Muscle of leg (tissue), 11 donors: Measurements from ENCODE around the gene ASAP2. TPM values are rescaled to one million over a fixed set of nuclear protein-coding genes. Genes with fewer than 3 reads are reported as not detected.

Source experiments
- DNase-seq: peaks from one replicate; pipeline ENCODE4 v3.0.0; 2013
- H3K27ac ChIP-seq: one replicate; pipeline ENCODE4 v1.5.1; 2013; ENCODE audit warnings: mild to moderate bottlenecking, low read length, control low read depth
- H3K27me3 ChIP-seq: one replicate; pipeline ENCODE4 v1.6.1; 2013; ENCODE audit warnings: low read length; ENCODE audit not compliant: control insufficient read depth, insufficient read depth
- H3K36me3 ChIP-seq: one replicate; pipeline ENCODE4 v1.6.1; 2013; ENCODE audit warnings: low read length; ENCODE audit not compliant: control insufficient read depth, insufficient read depth
- H3K4me1 ChIP-seq: one replicate; pipeline ENCODE4 v1.6.1; 2013; ENCODE audit warnings: low read length; ENCODE audit not compliant: control insufficient read depth, insufficient read depth
- H3K4me3 ChIP-seq: one replicate; pipeline ENCODE4 v1.5.1; 2013; ENCODE audit warnings: low read length, control low read depth
- H3K9me3 ChIP-seq: replicated peaks from 2 replicates; pipeline ENCODE4 v1.6.1; 2013; ENCODE audit warnings: low read depth, low read length; ENCODE audit not compliant: control insufficient read depth
- WGBS: methylation state at CpG from one replicate; pipeline ENCODE4 v1.1.5; 2013; ENCODE audit warnings: missing lambda C conversion rate; ENCODE audit not compliant: insufficient coverage; 5-methylcytosine and 5-hydroxymethylcytosine counted together
- polyA plus RNA-seq, 8 donors: library from polyadenylated mRNA; unstranded; fragments of 120-200 nt; gene quantifications; one replicate each; pipeline versions ENCODE4 v1.2.1 to v1.2.3, GENCODE V29; 2013; ENCODE audit warnings: inconsistent platforms in 1 of 8, low replicate concordance in 1 of 8; ENCODE audit not compliant: insufficient read length in 8 of 8, insufficient read depth in 1 of 8
- total RNA-seq: library from RNA; stranded (reverse); fragments of 120-200 nt; gene quantifications from one replicate; pipeline ENCODE4 v1.2.4, GENCODE V29; 2013

The ASAP2 gene
- total and polyA plus RNA-seq, 9 donors = 12.1 to 30.8 (median 19.4) TPM

GRCh38 chr2:9230051-9230802 is 23.6 kb downstream of the ASAP2 start:
- 41% methylated on average over 9 of the region's 9 CpGs for WGBS
- Histone ChIP-seq H3K9me3 (no peaks in the 10 kb centered on the region), H3K4me3 (no peak overlapping the region), H3K27me3 (no peaks in the 10 kb centered on the region), H3K27ac (peak overlapping the region; percentile 62), H3K36me3 (no peaks in the 10 kb centered on the region), H3K4me1 (peaks cover 66% of the 10 kb centered on the region)
- peak; percentile 81 for DNase-seq

- H3K27me3 ChIP-seq = no peaks in the 10 kb centered on the region
- H3K4me1 ChIP-seq = peaks cover 68% of the 10 kb centered on the region
- DNase-seq = peak; percentile 42
- WGBS = no CpG with 5 or more reads among the region's 4 CpGs
- no peaks in the 10 kb centered on the region for H3K36me3 ChIP-seq
- H3K4me3 ChIP-seq = no peak overlapping the region
- peak overlapping the region; percentile 62 for H3K27ac ChIP-seq
- H3K9me3 ChIP-seq = no peaks in the 10 kb centered on the region
Observed at GRCh38 chr2:9230881-9231280, 24.3 kb downstream of the ASAP2 start.

- Histone ChIP-seq H3K9me3 (no peaks in the 10 kb centered on the region), H3K27ac (no peak overlapping the region), H3K36me3 (no peaks in the 10 kb centered on the region), H3K4me1 (peaks cover 68% of the 10 kb centered on the region), H3K27me3 (no peaks in the 10 kb centered on the region), H3K4me3 (no peak overlapping the region)
- no peak for DNase-seq
- WGBS = 89% methylated on average over 14 of the region's 14 CpGs
Observed at GRCh38 chr2:9231291-9232165, 24.9 kb downstream of the ASAP2 start.

- Histone ChIP-seq H3K4me1 (peaks cover 67% of the 10 kb centered on the region), H3K27me3 (no peaks in the 10 kb centered on the region), H3K4me3 (no peak overlapping the region), H3K9me3 (no peaks in the 10 kb centered on the region), H3K36me3 (no peaks in the 10 kb centered on the region), H3K27ac (no peak overlapping the region)
- no peak for DNase-seq
- 88% methylated on average over 6 of the region's 7 CpGs for WGBS
Observed at GRCh38 chr2:9232166-9232479, 25.5 kb downstream of the ASAP2 start.

- no peak for DNase-seq
- Histone ChIP-seq H3K4me3 (no peak overlapping the region), H3K36me3 (peaks cover 2% of the 10 kb centered on the region), H3K27ac (peak overlapping the region; percentile 17), H3K4me1 (peaks cover 74% of the 10 kb centered on the region), H3K9me3 (no peaks in the 10 kb centered on the region), H3K27me3 (no peaks in the 10 kb centered on the region)
- 77% methylated on average over 5 of the region's 7 CpGs for WGBS
Observed at GRCh38 chr2:9232886-9233285, 26.3 kb downstream of the ASAP2 start.

GRCh38 chr2:9234680-9235146 is 28.1 kb downstream of the ASAP2 start:
- peaks cover 2% of the 10 kb centered on the region for H3K36me3 ChIP-seq
- no peak overlapping the region for H3K4me3 ChIP-seq
- H3K27me3 ChIP-seq = no peaks in the 10 kb centered on the region
- no peak for DNase-seq
- H3K4me1 ChIP-seq = peaks cover 75% of the 10 kb centered on the region
- H3K27ac ChIP-seq = peak overlapping the region; percentile 81
- WGBS = 79% methylated on average over 6 of the region's 9 CpGs
- no peaks in the 10 kb centered on the region for H3K9me3 ChIP-seq

- Histone ChIP-seq H3K4me1 (peaks cover 69% of the 10 kb centered on the region), H3K9me3 (no peaks in the 10 kb centered on the region), H3K27me3 (no peaks in the 10 kb centered on the region), H3K4me3 (no peak overlapping the region), H3K27ac (peak overlapping the region; percentile 81), H3K36me3 (peaks cover 2% of the 10 kb centered on the region)
- 35% methylated on average over 13 of the region's 16 CpGs for WGBS
- peak; percentile 84 for DNase-seq
Observed at GRCh38 chr2:9235147-9236044, 28.8 kb downstream of the ASAP2 start.

GRCh38 chr2:9236045-9236344 is 29.4 kb downstream of the ASAP2 start:
- H3K4me1 ChIP-seq = peaks cover 63% of the 10 kb centered on the region
- peak overlapping the region; percentile 81 for H3K27ac ChIP-seq
- H3K4me3 ChIP-seq = no peak overlapping the region
- 79% methylated on average over 3 of the region's 7 CpGs for WGBS
- no peak for DNase-seq
- peaks cover 2% of the 10 kb centered on the region for H3K36me3 ChIP-seq
- H3K9me3 ChIP-seq = no peaks in the 10 kb centered on the region
- H3K27me3 ChIP-seq = no peaks in the 10 kb centered on the region

GRCh38 chr2:9236867-9237266 is 30.3 kb downstream of the ASAP2 start:
- peaks cover 54% of the 10 kb centered on the region for H3K4me1 ChIP-seq
- WGBS = 51% methylated on average over 6 of the region's 6 CpGs

GRCh38 chr2:9237831-9238230 is 31.2 kb downstream of the ASAP2 start:
- H3K9me3 ChIP-seq = no peaks in the 10 kb centered on the region
- WGBS = 80% methylated on average over 1 of the region's 5 CpGs
- H3K36me3 ChIP-seq = peaks cover 2% of the 10 kb centered on the region
- H3K4me3 ChIP-seq = no peak overlapping the region
- H3K4me1 ChIP-seq = peaks cover 45% of the 10 kb centered on the region
- no peaks in the 10 kb centered on the region for H3K27me3 ChIP-seq
- DNase-seq = no peak
- no peak overlapping the region for H3K27ac ChIP-seq

More at GRCh38 chr2:9236867-9237266, 30.3 kb downstream of the ASAP2 start:
- peak overlapping the region; percentile 86 for H3K27ac ChIP-seq
- peak; percentile 73 for DNase-seq
- no peak overlapping the region for H3K4me3 ChIP-seq
- H3K9me3 ChIP-seq = no peaks in the 10 kb centered on the region
- H3K27me3 ChIP-seq = no peaks in the 10 kb centered on the region
- H3K36me3 ChIP-seq = peaks cover 2% of the 10 kb centered on the region
